ENCODE data around the gene ATG9B. TPM values are rescaled to one million over a fixed set of nuclear protein-coding genes. Genes with fewer than 3 reads are reported as not detected.
"Not testable (repeated sequence)": the region's sequence is repeated elsewhere in the genome, so short reads cannot be mapped to it uniquely, and the experiment has no call there.

Gene ATG9B
- total and polyA plus RNA-seq, 4 donors: 0.78 to 2.8 (median 1.5) TPM

DNA sequence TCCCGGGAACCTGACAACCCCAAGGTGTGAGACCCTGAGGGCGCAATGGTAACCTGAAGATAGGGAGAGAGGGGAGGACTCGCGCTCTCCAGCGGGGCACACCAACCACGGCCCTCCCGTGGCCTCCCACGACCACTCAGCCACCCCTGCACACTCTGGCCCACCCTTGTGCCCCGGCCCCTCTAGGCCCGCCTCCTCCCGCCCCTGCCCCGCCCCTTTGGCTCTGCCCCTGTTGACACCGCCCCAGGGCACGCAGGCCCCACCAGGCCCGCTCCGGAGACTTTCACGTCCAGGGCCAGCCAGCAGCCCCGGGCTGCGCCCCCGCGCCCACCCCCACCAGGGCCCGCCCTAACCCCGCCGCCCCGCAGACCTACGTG, 10.9 kb downstream of the ATG9B start:
- Histone ChIP-seq H3K4me1 (ENCODE audit: control insufficient read depth in 5 of 5, insufficient read depth in 5 of 5, low read length in 5 of 5) (peaks cover 0 to 38% (median 24%) of the 10 kb centered on the region in 5 donors), H3K9me3 (ENCODE audit: control insufficient read depth in 4 of 4, insufficient read depth in 3 of 4, low read length in 3 of 4) (no peaks in the 10 kb centered on the region), H3K27ac (ENCODE audit: low read depth in 1 of 2, low read length in 1 of 2) (no peak overlapping the region), H3K9ac (ENCODE audit: insufficient read depth in 1 of 2, low read length in 2 of 2) (no peak overlapping the region), H3K27me3 (ENCODE audit: control insufficient read depth in 3 of 3, insufficient read depth in 3 of 3, low read length in 2 of 3) (peaks cover 0 to 16% (median 5%) of the 10 kb centered on the region in 3 donors), H3K4me3 (no peak overlapping the region), H3K36me3 (ENCODE audit: control insufficient read depth in 4 of 4, insufficient read depth in 4 of 4, low read length in 4 of 4) (peaks cover 0 to 4% (median 0%) of the 10 kb centered on the region in 4 donors)
- TF ChIP-seq, protein P1, sequence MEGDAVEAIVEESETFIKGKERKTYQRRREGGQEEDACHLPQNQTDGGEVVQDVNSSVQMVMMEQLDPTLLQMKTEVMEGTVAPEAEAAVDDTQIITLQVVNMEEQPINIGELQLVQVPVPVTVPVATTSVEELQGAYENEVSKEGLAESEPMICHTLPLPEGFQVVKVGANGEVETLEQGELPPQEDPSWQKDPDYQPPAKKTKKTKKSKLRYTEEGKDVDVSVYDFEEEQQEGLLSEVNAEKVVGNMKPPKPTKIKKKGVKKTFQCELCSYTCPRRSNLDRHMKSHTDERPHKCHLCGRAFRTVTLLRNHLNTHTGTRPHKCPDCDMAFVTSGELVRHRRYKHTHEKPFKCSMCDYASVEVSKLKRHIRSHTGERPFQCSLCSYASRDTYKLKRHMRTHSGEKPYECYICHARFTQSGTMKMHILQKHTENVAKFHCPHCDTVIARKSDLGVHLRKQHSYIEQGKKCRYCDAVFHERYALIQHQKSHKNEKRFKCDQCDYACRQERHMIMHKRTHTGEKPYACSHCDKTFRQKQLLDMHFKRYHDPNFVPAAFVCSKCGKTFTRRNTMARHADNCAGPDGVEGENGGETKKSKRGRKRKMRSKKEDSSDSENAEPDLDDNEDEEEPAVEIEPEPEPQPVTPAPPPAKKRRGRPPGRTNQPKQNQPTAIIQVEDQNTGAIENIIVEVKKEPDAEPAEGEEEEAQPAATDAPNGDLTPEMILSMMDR (IDR thresholded peaks at IDR 0.05; ENCODE audit: control extremely low read depth, extremely low read depth): no peak
- DNase-seq: no peak
- 29 to 41% methylated on average over 19 to 26 of the region's 26 CpGs for WGBS, 2 donors
- ATAC-seq (ENCODE audit: insufficient read depth, low FRiP score): no peak

DNA sequence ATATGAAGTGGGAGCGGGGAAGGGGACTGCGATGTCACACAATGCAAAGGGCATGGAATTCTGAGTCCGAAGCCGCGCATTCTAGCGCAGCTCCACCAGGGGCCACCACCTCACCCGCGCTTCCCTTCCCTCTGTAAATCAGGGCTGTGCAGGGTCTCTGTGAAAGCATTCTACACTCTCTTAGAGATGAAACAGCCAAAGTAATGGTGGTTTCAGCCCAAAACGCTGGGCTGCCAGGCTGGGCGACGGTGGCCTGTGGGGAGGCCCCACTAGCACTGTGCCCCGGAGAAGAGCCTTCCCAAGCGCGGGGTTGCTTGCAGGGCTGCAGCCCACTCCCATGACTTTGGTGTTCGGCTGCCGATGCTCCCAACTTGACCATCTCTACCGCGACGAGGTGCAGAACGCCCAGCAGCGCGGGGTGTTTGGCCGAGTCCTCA, 11.4 kb downstream of the ATG9B start:
- DNase-seq: peak; percentile 68 to 80 (median 80)
- TF ChIP-seq, protein P1 (IDR thresholded peaks at IDR 0.05; ENCODE audit: control extremely low read depth, extremely low read depth): no peak
- H3K4me3 ChIP-seq: no peak overlapping the region
- no peaks in the 10 kb centered on the region for H3K9me3 ChIP-seq (ENCODE audit: control insufficient read depth in 4 of 4, insufficient read depth in 3 of 4, low read length in 3 of 4)
- 31 to 41% methylated on average over 23 of the region's 23 CpGs for WGBS, 2 donors
- no peak for ATAC-seq (ENCODE audit: insufficient read depth, low FRiP score)
- no peak overlapping the region for H3K9ac ChIP-seq (ENCODE audit: insufficient read depth in 1 of 2, low read length in 2 of 2)
- H3K4me1 ChIP-seq (ENCODE audit: control insufficient read depth in 5 of 5, insufficient read depth in 5 of 5, low read length in 5 of 5): peaks cover 0 to 38% (median 20%) of the 10 kb centered on the region in 5 donors
- H3K36me3 ChIP-seq (ENCODE audit: control insufficient read depth in 4 of 4, insufficient read depth in 4 of 4, low read length in 4 of 4): peaks cover 0 to 4% (median 0%) of the 10 kb centered on the region in 4 donors
- H3K27ac ChIP-seq (ENCODE audit: low read depth in 1 of 2, low read length in 1 of 2): no peak overlapping the region
- H3K27me3 ChIP-seq (ENCODE audit: control insufficient read depth in 3 of 3, insufficient read depth in 3 of 3, low read length in 2 of 3): peaks cover 0 to 15% (median 5%) of the 10 kb centered on the region in 3 donors

DNA sequence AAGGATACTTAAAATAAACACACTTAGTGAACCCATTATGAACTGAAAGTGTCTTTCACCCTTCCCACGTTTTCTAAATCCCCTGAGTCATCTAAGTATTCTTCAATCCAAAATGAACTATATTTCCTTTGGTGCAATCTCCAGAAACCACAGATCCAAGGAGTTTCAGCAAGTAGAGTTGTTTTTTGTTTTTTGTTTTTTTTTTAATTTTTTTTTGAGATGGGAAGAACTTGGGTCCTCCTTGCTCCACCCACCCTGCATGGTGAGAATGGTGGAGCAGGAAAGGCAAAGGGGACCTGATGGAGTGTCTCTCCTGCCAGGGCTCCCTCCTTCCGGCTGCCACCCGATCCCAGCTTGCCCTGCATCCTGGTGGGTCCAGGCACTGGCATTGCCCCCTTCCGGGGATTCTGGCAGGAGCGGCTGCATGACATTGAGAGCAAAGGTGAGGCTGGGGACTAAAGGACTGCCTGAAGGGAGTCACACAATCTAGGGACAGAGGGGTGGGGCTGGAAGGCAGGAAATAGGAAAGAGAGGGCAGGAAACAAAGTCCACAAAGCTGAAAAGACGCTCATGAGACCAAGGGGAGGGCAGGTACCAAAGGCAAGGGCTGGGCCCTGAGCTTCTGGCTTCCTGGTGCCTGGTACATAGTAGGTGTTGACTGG, 12.1 kb downstream of the ATG9B start:
- TF ChIP-seq, protein P1 (IDR thresholded peaks at IDR 0.05; ENCODE audit: control extremely low read depth, extremely low read depth): no peak
- Histone ChIP-seq H3K9me3 (ENCODE audit: control insufficient read depth in 4 of 4, insufficient read depth in 3 of 4, low read length in 3 of 4) (no peaks in the 10 kb centered on the region), H3K4me3 (no peak overlapping the region), H3K27ac (ENCODE audit: low read depth in 1 of 2, low read length in 1 of 2) (no peak overlapping the region), H3K27me3 (ENCODE audit: control insufficient read depth in 3 of 3, insufficient read depth in 3 of 3, low read length in 2 of 3) (peaks cover 0 to 8% (median 1%) of the 10 kb centered on the region in 3 donors), H3K9ac (ENCODE audit: insufficient read depth in 1 of 2, low read length in 2 of 2) (no peak overlapping the region), H3K4me1 (ENCODE audit: control insufficient read depth in 5 of 5, insufficient read depth in 5 of 5, low read length in 5 of 5) (peaks cover 0 to 36% (median 22%) of the 10 kb centered on the region in 5 donors), H3K36me3 (ENCODE audit: control insufficient read depth in 4 of 4, insufficient read depth in 4 of 4, low read length in 4 of 4) (peaks cover 0 to 4% (median 0%) of the 10 kb centered on the region in 4 donors)
- 76 to 80% methylated on average over 6 of the region's 6 CpGs for WGBS, 2 donors
- ATAC-seq (ENCODE audit: insufficient read depth, low FRiP score): no peak
- DNase-seq: no peak

DNA sequence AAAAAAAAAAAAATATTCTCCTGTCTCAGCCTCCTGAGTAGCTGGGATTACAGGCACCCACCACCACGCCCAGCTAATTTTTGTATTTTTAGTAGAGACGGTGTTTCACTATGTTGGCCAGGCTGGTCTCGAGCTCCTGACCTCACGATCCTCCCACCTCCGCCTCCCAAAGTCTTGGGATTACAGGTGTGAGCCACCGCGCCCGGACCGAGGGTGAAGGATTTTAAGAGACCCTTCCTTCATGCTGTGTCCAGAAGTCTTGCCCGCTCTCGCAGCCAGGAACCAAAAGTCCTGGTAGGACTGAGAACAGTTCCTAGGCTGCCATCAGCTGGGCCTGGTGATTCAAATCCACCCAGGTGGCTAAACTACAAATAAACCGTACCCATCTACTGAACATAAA, 12.7 kb downstream of the ATG9B start:
- H3K4me3 ChIP-seq; ATAC-seq (ENCODE audit: insufficient read depth, low FRiP score); H3K9ac ChIP-seq (ENCODE audit: insufficient read depth in 1 of 2, low read length in 2 of 2); H3K36me3 ChIP-seq (ENCODE audit: control insufficient read depth in 4 of 4, insufficient read depth in 4 of 4, low read length in 4 of 4); H3K9me3 ChIP-seq (ENCODE audit: control insufficient read depth in 4 of 4, insufficient read depth in 3 of 4, low read length in 3 of 4); H3K27me3 ChIP-seq (ENCODE audit: control insufficient read depth in 3 of 3, insufficient read depth in 3 of 3, low read length in 2 of 3); DNase-seq; H3K27ac ChIP-seq (ENCODE audit: low read depth in 1 of 2, low read length in 1 of 2): not testable (repeated sequence)
- peaks cover 0 to 36% (median 27%) of the 10 kb centered on the region in 5 donors for H3K4me1 ChIP-seq (ENCODE audit: control insufficient read depth in 5 of 5, insufficient read depth in 5 of 5, low read length in 5 of 5)
- WGBS, 2 donors: 84 to 85% methylated on average over 12 of the region's 12 CpGs
